Fibroblast of lung (primary cell): ENCODE measurements around the gene OR2T34.

ENCODE experiments used
- EZH2 ChIP-seq: IDR thresholded peaks from 2 replicates; pipeline ENCODE4 v1.5.1; 2012; ENCODE audit warnings: low read length, control low read depth, mild to moderate bottlenecking; ENCODE audit errors: missing control alignments
- TF ChIP-seq, protein P1 (sequence below), 2 donors: IDR thresholded peaks in 1 of 2; conservative IDR thresholded peaks in 1 of 2; 1 replicate in 1 of 2; 2 replicates in 1 of 2; pipeline ENCODE4 v1.5.1; 2011 to 2012; ENCODE audit warnings: low read length in 2 of 2, control low read depth in 1 of 2, inconsistent platforms in 1 of 2, low read depth in 1 of 2, mild to moderate bottlenecking in 1 of 2

DNA sequence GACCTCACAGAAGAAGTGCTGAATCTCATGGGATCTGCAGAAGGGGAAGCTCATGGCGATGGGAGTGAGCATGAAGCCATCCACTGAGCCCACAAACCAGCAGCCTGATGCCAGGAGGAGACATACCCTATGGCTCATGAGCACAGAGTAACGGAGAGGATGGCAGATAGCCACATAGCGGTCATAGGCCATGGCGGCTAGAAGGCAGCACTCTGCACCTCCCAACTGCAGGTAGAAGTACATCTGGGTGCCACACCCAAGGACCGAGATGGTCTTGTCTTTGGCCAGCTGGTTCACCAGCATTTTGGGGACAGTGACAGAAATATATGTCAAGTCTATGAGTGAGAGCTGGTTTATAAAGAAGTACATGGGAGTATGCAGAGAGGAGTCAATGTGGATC is 18.7 kb upstream of the OR2T34 start:
- TF ChIP-seq EZH2 = no peak
- TF ChIP-seq, protein P1, sequence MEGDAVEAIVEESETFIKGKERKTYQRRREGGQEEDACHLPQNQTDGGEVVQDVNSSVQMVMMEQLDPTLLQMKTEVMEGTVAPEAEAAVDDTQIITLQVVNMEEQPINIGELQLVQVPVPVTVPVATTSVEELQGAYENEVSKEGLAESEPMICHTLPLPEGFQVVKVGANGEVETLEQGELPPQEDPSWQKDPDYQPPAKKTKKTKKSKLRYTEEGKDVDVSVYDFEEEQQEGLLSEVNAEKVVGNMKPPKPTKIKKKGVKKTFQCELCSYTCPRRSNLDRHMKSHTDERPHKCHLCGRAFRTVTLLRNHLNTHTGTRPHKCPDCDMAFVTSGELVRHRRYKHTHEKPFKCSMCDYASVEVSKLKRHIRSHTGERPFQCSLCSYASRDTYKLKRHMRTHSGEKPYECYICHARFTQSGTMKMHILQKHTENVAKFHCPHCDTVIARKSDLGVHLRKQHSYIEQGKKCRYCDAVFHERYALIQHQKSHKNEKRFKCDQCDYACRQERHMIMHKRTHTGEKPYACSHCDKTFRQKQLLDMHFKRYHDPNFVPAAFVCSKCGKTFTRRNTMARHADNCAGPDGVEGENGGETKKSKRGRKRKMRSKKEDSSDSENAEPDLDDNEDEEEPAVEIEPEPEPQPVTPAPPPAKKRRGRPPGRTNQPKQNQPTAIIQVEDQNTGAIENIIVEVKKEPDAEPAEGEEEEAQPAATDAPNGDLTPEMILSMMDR (conservative IDR thresholded peaks at IDR 0.05 in 1 of 2, IDR thresholded peaks at IDR 0.05 in 1 of 2; ENCODE audit: low read depth in 1 of 2, low read length in 2 of 2) = no peak
